HPDE6-E6E7 (cell line): ENCODE measurements around the gene GOSR1.
"Not testable (repeated sequence)": the region's sequence is repeated elsewhere in the genome, so short reads cannot be mapped to it uniquely, and the experiment has no call there.

Experiments used
- DNase-seq: peaks from one replicate; pipeline ENCODE4 v3.0.0; 2011; ENCODE audit warnings: missing footprints; ENCODE audit errors: extremely low spot score

GOSR1 gene

DNA sequence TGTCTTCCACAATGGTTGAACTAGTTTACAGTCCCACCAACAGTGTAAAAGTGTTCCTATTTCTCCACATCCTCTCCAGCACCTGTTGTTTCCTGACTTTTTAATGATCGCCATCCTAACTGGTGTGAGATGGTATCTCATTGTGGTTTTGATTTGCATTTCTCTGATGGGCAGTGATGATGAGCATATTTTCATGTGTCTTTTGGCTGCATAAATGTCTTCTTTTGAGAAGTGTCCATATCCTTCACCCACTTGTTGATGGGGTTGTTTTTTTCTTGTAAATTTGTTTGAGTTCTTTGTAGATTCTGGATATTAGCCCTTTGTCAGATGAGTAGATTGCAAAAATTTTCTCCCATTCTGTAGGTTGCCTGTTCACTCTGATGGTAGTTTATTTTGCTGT is 84.6 kb downstream of the GOSR1 start:
- not testable (repeated sequence) for DNase-seq

DNA sequence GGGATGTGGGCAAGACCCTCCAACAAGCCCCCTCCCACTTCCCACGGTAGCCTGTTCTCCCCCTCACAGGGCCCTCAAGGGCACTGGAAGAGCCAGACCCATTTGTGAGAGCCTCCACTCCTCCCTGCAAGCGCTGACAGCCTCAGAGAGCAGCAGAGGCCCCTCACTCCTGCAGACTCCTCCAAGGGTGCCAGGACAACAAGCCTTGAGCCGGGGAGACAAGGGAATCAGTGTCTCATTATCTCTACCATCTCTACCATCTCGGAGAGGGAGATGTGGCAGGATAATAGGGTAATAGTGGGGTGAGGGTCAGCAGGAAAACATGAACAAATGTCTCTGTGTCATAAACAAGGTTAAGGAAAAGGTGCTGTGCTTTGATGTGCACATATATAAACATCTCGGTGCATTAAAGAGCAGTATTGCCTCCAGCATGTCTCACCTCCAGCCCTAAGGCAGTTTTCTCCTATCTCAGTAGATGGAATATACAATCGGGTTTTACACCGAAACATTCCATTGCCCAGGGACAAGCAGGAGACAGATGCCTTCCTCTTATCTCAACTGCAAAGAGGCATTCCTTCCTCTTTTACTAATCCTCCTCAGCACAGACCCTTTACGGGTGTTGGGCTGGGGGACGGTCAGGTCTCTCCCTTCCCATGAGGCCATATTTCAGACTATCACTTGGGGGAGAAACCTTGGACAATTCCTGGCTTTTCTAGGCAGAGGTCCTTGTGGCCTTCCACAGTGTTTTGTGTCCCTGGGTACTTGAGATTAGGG is 86.1 kb downstream of the GOSR1 start:
- DNase-seq: not testable (repeated sequence)

DNA sequence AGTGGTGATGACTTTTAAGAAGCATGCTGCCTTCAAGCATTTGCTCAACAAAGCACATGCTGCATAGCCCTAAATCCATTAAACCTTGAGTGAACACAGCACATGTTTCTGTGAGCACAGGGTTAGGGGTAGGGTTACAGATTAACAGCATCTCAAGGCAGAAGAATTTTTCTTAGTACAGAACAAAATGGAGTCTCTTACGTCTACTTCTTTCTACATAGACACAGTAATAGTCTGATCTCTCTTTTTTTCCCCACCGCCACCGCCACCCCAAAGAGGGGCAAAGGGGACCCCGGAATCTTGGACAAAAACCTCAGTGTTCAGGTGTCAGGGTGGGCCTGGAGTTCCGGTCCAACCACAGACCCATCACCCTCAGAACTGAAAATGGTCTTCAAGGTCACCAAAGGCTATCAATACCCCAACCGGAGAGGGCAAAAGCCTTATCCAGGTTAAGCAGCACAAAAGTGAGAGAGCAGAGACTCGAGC is 86.7 kb downstream of the GOSR1 start:
- DNase-seq: not testable (repeated sequence)

DNA sequence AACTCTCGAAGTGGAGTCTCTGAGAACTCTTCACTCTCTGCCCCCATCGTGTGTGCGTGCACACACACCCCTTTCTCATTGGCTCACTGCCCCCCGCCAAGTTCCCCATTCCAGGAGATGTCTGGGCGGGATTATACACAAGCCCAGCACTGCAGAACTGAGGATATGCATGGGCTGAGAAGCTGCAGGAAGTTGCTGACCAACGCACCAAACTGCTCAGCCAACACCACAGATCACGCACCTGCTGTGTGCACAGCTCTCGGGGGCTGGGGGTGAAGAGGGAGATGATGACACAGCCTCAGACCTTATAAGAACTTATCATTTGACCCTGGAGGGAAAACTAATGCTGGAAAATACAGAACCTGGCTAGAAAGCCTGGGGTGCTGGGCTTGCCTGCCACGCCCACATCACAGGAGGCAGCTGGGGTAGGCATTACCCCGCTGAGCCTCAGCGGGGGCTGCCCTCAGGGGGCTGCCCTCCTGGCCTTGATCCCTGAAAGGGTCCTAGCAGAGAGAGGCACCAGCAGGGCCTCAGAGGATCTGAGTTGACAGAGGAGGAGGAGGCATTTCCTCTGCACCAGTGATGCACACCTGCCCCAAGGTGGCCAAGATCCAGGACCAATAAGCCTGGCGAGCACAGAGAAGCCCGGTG is 87.3 kb downstream of the GOSR1 start:
- not testable (repeated sequence) for DNase-seq

DNA sequence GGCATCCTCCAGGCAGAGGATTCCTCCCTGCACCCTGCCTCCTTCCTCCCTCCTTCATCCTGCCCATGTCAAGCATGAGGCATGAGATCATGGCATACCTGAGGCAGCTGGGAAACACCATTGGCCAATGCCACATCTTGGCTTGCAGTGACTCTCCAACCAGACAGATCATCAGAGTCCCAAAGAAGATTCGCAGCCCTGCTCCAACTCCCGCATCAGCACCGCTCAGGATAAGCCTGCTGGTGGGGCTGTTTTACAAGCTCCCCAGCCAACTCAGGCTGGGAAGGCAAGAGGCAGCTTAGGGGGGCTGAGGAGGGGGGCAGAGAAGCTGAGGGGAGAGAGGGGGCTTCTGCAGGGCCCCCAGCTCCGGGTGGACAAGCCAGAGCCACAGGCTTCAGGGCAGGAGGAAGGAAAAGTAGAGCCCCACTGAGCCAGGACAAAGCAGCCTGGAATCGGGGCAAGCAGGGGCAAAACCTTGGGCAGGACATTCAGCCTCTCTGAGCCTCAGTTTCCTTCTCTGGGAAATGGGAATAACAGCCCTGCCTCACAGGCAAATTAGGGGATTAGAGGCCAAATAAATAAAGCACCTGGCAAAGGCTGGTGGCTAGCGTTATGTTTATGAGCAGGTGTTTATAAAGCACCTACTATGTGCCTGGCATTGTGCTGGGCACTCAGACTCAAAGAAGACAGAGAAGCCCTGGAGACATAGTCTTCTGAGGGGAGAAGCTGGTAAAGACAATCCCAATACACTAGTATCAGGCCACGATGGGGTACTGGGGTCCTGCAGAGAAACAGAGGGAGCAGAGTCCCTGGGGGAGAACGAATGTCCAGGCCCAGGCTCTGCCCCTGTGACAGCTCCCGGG is 88.1 kb downstream of the GOSR1 start:
- DNase-seq: no peak

DNA sequence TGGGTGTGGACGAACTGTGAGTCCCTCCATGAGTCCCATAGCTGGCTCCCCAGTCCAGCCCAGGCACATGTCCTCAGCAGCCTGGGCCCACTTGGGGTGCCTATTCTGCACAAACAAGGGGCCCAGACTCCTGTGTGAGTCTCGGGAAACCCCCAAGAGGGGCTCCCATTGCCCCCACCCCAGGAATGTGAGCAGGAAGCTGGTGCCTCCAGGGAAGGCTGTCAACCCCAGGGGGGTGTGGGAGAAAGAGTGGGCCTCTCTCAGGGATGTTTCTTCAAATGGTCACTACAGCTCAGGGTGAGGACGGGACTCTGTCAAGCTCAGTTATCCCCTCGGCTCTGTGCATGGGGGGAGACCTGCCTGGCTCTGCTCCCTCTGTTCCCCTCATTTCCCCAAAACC is 88.9 kb downstream of the GOSR1 start:
- DNase-seq: not testable (repeated sequence)

DNA sequence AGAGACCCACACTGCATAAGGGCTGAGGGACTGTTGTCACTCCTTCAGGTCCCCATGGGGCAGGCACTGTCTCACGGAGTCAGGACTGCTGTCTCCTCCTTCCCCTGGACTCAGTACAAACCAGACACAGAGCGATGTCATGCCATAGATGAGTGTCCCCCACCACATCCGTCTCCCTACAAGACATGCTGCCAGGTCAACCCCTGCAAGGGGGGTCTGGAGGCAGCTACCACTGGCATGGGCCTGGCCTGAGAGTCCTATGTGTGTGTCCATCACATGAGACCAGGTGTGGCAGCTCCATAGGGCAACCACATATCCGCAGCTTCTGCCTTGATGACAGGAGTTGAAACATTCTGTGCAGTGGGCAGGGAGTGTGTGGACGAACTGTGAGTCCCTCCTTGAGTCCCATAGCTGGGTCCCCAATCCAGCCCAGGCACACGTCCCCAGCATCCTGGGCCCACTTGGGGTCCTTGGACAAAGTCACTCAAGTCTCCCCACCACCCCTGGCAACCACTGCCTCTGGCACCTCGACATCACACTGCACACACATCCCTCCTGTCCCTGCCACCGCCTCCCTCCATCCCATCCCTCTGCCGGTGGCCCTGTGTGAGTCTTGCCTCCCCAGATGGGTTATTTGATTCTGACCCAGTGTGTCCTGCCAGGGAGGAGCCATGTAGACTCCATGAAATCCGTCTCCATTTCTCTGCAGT is 89.5 kb downstream of the GOSR1 start:
- not testable (repeated sequence) for DNase-seq

DNA sequence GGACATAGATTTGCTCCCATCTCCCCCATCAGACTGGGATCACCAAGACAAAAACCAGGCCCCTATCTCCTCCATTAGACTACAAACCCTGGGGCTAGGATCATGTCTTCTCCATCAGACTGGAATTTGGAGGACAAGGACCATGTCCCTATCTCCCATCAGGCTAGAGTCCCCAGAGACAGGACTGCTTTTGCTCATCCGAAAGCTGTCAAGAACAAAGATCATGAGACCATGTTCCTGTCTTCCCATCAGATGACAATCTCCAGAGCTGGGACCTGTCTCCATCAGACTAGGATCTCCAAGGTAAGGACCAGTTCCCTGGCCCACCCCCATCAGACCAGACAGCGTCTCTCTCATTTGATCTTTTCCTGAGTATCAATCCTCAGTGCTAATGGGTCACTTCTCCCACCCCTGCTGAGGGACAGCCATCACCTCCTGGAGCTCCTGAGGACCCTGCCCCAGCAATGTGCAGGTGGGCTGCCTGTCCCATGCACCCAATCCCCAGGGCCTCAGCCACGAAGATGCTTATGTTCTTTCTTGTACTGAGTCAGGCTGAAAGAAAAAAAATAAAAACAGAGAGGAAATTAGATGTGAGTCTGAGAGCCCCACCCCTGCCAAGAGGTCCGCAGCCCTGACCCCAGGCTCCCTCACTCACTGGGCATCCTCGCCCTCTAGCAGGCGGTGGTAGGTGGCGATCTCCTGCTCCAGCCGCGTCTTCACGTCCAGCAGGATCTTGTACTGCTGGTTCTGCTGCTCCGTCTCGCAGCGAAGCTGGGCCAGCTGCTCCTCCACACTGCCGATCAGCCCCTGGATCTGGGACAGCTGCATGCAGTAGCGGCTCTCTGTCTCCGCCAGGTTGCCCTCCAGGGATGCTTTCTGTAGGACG is 90.3 kb downstream of the GOSR1 start:
- no peak for DNase-seq

DNA sequence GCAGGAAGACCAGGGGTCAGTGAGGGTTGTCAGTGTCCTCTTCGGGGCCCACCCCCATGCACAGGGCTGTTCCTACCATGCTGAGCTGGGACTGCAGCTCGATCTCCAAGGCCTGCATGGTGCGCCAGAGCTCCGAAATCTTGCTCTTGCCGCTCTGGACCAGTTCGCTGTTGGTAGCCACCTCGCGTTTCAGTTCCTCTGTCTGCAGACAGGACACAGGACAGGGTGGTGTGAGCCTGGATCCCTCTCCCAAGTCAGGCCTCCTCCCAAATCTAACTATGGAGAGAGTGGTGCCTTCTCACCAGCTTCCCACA is 90.9 kb downstream of the GOSR1 start:
- no peak for DNase-seq

DNA sequence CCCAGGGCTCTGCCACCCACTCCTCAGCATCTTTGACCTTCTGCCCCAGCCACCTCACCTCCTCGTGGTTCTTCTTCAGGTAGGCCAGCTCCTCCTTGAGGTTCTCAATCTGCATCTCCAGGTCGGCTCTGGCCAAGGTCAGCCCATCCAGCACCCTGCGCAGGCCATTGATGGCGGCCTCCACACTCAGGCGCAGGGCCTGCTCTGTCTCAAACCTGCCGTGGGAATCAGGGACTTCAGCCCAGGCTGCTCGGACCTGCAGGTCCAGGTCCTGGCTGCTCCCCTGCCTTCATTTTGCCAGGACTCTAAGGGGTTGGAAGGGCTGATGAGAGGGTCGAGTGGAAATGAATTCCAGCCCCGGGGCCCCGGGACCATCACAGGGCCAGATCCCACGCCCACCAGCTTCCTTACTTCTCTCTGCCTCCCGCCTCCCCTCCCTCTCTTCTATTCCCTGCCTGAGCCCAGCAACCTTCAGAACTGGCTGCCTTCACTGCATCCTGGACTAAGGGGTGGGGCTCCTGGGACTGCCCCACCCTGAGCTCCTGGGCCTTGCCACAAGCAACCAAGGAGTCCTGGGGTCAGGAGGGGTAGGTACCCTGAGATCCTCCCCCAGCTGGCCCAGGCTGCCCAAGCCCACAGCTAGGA is 92.4 kb downstream of the GOSR1 start:
- DNase-seq: not testable (repeated sequence)

DNA sequence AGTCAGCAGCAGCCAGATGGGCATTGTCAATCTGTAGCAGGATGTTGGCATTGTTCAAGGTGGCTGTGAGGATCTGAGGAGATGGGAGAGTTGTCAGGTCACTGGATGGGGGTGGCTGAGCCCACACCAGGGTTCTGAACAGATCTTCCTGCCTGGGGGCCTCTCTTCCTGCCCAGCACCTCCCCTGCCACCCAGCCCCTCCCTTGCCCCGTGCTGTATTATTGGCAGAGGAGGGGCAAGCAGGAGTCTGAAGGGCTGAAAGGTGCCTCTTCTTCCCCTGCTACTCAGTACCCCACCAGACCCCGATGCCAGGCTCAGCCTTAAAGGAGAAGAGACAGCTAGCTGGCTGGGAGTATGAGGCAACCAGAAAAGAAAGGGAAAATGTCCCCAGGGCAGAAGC is 93.0 kb downstream of the GOSR1 start:
- DNase-seq: no peak

DNA sequence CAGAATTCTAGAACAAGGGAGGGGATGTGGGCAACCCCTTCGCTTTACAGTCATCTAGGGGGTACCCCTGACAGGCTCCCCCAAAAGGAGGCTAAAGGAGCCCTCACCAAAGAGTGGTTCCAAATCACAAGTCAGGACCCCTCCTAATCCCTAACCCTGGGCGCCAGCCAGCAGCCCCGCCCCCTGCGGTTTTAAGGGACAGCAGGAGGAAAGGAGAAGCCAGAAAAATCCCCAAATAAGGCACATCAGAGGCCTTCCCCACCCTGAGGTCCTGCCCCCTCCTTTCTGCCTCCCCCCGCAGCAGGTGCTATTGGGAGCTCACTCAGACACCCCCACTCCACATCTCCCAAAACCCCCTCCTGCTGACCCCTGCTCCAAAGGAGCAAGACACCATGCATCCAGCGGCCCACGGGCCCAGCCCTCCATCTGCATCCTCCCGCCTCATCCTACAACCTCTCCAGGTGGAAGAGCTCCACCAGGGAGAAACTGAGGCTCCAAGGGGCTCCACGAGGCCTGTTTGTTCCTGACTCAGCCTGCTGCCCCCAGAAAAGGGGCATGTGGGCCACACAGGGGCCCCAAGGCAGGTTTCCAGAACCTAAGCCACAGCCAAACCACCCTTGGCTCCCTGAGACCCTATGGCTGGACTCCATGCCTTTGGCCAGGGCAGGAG is 93.5 kb downstream of the GOSR1 start:
- DNase-seq: no peak

DNA sequence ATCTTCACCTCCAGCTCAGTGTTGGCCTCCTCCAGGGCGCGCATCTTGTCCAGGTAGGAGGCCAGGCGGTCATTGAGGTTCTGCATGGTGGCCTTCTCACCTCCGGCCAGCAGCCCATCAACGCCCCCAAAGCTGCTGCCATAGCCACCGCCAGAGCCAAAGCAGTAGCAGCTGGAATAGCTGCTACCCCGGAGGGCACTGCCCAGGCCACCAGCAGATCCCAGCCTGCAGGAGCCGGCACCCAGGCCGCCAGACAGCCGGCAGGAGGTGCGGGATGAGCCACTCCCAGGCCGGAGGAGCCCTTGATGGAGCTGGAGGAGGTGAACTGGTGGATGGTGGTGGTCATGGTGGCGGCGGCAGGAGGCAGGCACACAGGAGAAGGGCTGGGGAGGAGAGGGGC is 94.2 kb downstream of the GOSR1 start:
- not testable (repeated sequence) for DNase-seq

DNA sequence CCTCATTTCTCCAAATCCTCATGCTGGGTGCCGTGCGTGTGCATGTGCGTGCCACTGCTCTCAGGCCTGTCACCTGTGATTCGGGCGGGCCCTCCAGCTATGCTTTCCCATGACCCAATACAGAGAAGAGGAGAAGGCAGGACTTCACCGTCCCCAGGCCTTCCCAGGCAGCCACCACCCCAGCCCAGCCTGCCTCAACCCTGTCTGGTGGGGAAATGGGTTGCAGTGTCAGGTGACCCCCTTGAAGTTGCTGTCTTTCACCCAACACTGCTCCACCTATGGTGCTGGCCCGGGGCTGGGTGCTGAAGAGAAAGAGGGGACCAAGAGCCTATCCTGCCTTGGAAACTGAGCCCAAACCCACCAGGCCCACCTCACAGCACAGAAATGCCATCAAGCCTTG is 94.7 kb downstream of the GOSR1 start:
- no peak for DNase-seq

DNA sequence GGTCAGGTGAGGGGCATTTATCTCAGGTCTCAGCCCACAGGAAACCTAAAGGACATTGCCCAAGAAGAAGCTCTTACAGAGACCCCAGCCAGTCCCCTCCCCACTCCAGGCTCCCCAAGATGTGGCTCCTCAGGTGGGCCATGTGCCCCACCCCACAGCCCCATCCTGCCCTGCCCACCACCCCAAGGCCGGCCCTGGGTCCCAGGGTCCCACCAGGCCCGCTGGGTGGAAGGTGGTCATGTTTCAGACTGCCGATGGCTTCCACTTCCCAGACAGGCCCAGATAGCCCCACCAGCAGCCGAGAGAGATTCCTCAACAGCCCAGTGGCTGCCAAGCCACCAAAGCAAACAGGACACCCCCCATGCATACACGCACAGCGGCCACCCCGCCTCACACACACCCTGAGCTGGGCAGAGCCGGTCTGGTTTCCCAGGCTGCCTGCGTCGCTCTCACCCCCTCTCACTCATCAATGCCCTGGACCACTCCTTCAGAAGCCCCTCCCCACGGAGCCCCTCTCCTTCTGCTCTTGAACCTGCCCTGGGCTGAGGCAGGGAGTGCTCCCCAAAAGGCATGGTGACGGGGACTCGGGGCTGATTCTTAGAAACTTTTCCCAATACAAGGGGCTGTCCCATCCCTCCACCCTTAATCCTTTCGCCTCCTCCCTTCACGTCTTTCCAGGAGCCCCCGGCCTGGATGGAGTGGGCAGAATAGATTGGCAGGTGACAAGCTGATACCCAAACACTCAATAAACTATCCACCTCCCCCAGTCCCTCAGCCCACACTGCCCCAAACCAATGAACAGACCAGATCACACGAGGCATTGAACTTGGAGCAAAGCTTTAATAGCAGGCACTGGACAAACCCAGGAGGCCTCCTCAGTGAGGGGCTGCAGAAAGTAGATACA is 95.7 kb downstream of the GOSR1 start:
- DNase-seq: not testable (repeated sequence)

DNA sequence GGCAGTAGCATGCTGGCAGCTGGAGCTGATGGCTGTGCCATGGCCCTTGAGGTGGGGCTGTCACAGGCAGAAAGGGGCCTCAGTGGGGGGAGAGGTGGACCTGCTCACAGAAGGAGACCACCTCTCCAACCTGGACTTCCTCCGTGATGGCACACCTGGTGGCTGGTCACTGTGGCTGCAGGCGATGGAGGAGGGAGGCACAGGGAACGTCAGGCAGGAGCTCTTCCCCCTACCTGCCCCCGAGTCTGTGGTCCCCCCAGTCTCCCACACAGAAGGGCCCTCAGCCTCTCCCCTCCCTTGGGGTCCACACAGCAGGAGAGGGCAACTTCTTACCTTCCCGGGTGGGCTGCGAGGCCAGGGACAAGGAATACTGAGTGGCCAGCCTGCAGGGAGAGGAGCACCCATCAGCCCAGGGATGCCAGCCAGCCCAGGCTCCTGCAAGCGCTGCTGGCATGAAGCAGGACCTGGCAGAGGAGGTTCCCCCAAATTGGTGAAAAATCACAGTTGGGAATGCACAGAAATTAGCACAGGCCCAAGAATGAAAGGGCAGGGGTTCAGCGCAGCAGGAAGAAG is 96.5 kb downstream of the GOSR1 start:
- no peak for DNase-seq

DNA sequence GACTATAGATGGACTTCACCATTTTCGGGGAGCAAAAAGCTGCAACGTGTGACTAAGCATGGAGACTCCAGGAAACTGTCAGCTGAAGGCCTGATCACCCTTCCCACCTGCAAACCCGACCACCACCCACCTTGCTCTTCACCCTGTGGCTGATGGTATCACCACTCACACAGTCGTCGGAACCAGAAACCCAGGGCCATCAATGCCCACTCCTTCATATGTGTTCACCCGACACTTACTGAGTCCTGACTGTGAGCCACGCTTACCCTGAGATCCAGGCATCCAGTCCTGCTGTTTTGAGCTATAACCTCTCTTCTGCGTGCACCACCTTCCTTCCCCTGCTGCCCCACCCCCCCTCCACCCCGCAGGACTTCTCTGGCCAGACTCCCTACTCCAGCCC is 97.1 kb downstream of the GOSR1 start:
- not testable (repeated sequence) for DNase-seq

DNA sequence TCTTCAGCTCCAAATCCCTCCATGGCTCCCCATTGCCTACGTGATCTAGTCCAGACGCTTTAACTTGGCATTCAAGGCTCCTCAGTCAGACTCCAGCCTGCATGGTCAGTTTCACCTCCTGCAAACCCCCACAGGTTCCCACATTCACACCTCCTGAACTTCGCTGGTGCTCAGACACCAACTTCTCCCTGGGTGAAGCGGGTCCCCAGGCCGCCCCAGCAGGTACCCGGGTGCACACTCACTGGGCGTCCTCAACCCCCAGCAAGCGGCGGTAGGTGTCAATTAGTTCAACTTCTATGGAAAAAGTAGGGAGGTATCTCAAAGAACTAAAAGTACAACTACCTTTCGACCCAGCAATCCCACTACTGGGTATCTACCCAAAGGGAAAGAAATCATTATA is 97.6 kb downstream of the GOSR1 start:
- DNase-seq: not testable (repeated sequence)
